Measurements from ENCODE around the gene ENPEP. TPM values are rescaled to one million over a fixed set of nuclear protein-coding genes. Genes with fewer than 3 reads are reported as not detected.

ENPEP gene
- total RNA-seq, 1 donor from 2014 or later: 3.5 TPM

GRCh38 chr4:110452546-110452945, 23.4 kb upstream of the ENPEP start:
- Histone ChIP-seq H3K27ac (replicated peaks) (no peak overlapping the region), H3K27me3 (ENCODE audit: low read depth) (peaks cover 6% of the 10 kb centered on the region), H3K9me3 (replicated peaks) (no peaks in the 10 kb centered on the region), H3K4me1 (no peaks in the 10 kb centered on the region), H3K4me3 (no peak overlapping the region), H3K36me3 (no peaks in the 10 kb centered on the region)
- intact Hi-C loops (cut with micrococcal nuclease): no loop called here
- no peak for DNase-seq
- no peak for TF ChIP-seq CTCF (IDR thresholded peaks at IDR 0.05; ENCODE audit: borderline replicate concordance)

GRCh38 chr4:110454441-110454840, 21.5 kb upstream of the ENPEP start:
- Histone ChIP-seq H3K4me1 (no peaks in the 10 kb centered on the region), H3K36me3 (no peaks in the 10 kb centered on the region), H3K9me3 (replicated peaks) (no peaks in the 10 kb centered on the region), H3K27me3 (ENCODE audit: low read depth) (peaks cover 6% of the 10 kb centered on the region), H3K27ac (replicated peaks) (no peak overlapping the region), H3K4me3 (no peak overlapping the region)
- TF ChIP-seq CTCF (IDR thresholded peaks at IDR 0.05; ENCODE audit: borderline replicate concordance): no peak
- no peak for DNase-seq
- intact Hi-C loops (cut with micrococcal nuclease): no loop called here

GRCh38 chr4:110458494-110459266, 17.3 kb upstream of the ENPEP start:
- Histone ChIP-seq H3K27ac (replicated peaks) (no peak overlapping the region), H3K36me3 (no peaks in the 10 kb centered on the region), H3K4me1 (no peaks in the 10 kb centered on the region), H3K4me3 (no peak overlapping the region), H3K27me3 (ENCODE audit: low read depth) (peaks cover 6% of the 10 kb centered on the region), H3K9me3 (replicated peaks) (no peaks in the 10 kb centered on the region)
- no peak for DNase-seq
- TF ChIP-seq CTCF (IDR thresholded peaks at IDR 0.05; ENCODE audit: borderline replicate concordance): no peak
- intact Hi-C loops (cut with micrococcal nuclease): no loop called here

- H3K27me3 ChIP-seq (ENCODE audit: low read depth): peaks cover 3% of the 10 kb centered on the region
Measured at GRCh38 chr4:110460074-110460746, 15.7 kb upstream of the ENPEP start.

GRCh38 chr4:110467400-110467799, 8.6 kb upstream of the ENPEP start:
- TF ChIP-seq CTCF (IDR thresholded peaks at IDR 0.05; ENCODE audit: borderline replicate concordance): no peak
- no peaks in the 10 kb centered on the region for H3K4me1 ChIP-seq
- peaks cover 11% of the 10 kb centered on the region for H3K9me3 ChIP-seq (replicated peaks)
- H3K4me3 ChIP-seq: no peak overlapping the region
- no peak for DNase-seq
- H3K27ac ChIP-seq (replicated peaks): no peak overlapping the region
- no peaks in the 10 kb centered on the region for H3K27me3 ChIP-seq (ENCODE audit: low read depth)
- H3K36me3 ChIP-seq: no peaks in the 10 kb centered on the region
- intact Hi-C loops (cut with micrococcal nuclease): no loop called here

More at GRCh38 chr4:110460074-110460746, 15.7 kb upstream of the ENPEP start:
- no peak for TF ChIP-seq CTCF (IDR thresholded peaks at IDR 0.05; ENCODE audit: borderline replicate concordance)
- no peaks in the 10 kb centered on the region for H3K36me3 ChIP-seq
- intact Hi-C loops (cut with micrococcal nuclease): no loop called here
- no peak overlapping the region for H3K27ac ChIP-seq (replicated peaks)
- H3K9me3 ChIP-seq (replicated peaks): no peaks in the 10 kb centered on the region
- H3K4me1 ChIP-seq: no peaks in the 10 kb centered on the region
- no peak for DNase-seq
- no peak overlapping the region for H3K4me3 ChIP-seq
